HG03571 (cell line): ENCODE data around the gene GNE.

Source experiments
- ATAC-seq: cut with Tn5 transposase; IDR thresholded peaks from one replicate; pipeline ENCODE4 v1.9.1; 2021; ENCODE audit not compliant: unreplicated experiment

Gene GNE

GRCh38 chr9:36170531-36170930 lies 87.7 kb downstream of the GNE start:
- ATAC-seq: no peak

GRCh38 chr9:36169708-36170107 lies 88.5 kb downstream of the GNE start:
- no peak for ATAC-seq

- ATAC-seq: no peak
Measured at GRCh38 chr9:36169166-36169565, 89.1 kb downstream of the GNE start, which contains the start of gene CCIN. Gene CCIN (plus strand): TSS chr9:36169388. CDS start chr9:36169503, 115 bp downstream.

GRCh38 chr9:36166168-36166927 lies 91.9 kb downstream of the GNE start:
- peak; percentile 69 for ATAC-seq

GRCh38 chr9:36165826-36166167 lies 92.5 kb downstream of the GNE start:
- ATAC-seq: no peak

- ATAC-seq: no peak
Measured at GRCh38 chr9:36164989-36165388, 93.3 kb downstream of the GNE start.
